Measurements from ENCODE around the gene ADARB1. TPM values are rescaled to one million over a fixed set of nuclear protein-coding genes. Genes with fewer than 3 reads are reported as not detected.

Gene ADARB1
- total RNA-seq, 4 donors from 2014 or later = 6.8 to 32.2 (median 17.3) TPM

GRCh38 chr21:45029298-45029947, 45.0 kb upstream of the ADARB1 start:
- TF ChIP-seq EP300 (IDR thresholded peaks at IDR 0.05; ENCODE audit: low read depth) (no peak), POLR2AphosphoS5 (IDR thresholded peaks at IDR 0.05) (no peak), POLR2A (IDR thresholded peaks at IDR 0.05) (no peak), CTCF (IDR thresholded peaks at IDR 0.05) (no peak)
- Histone ChIP-seq H3K4me3 (no peak overlapping the region), H3K36me3 (no peaks in the 10 kb centered on the region), H3K27ac (peak overlapping the region; percentile 20 to 62 (median 52)), H3K27me3 (peaks cover 18% of the 10 kb centered on the region), H3K4me1 (peaks cover 3 to 38% (median 12%) of the 10 kb centered on the region in 4 donors), H3K9me3 (no peaks in the 10 kb centered on the region)
- in situ Hi-C loops (cut with MboI; ENCODE audit: low pct_ligation_motif_present in 1 of 4, low pct_unique_long_range_greater_than_20kb in 1 of 4, low sequenced_read_pairs in 3 of 4) = no loop called here
- WGBS, 2 donors (ENCODE audit: low coverage in 1 of 2) = 79 to 100% methylated on average over 1 to 14 of the region's 14 CpGs
- intact Hi-C loops (cut with DNase I; ENCODE audit: low total_unique reads) = no loop called here
- DNase-seq = no peak

- H3K4me3 ChIP-seq = no peak overlapping the region
- peaks cover 18% of the 10 kb centered on the region for H3K27me3 ChIP-seq
- H3K9me3 ChIP-seq = no peaks in the 10 kb centered on the region
- DNase-seq = no peak
- peak overlapping the region; percentile 20 to 62 (median 52) for H3K27ac ChIP-seq
- WGBS, 2 donors (ENCODE audit: low coverage in 1 of 2) = 45 to 69% methylated on average over 4 to 26 of the region's 26 CpGs
- H3K36me3 ChIP-seq = no peaks in the 10 kb centered on the region
- TF ChIP-seq EP300 (IDR thresholded peaks at IDR 0.05; ENCODE audit: low read depth) (no peak), POLR2A (IDR thresholded peaks at IDR 0.05) (no peak)
- peaks cover 3 to 42% (median 12%) of the 10 kb centered on the region in 4 donors for H3K4me1 ChIP-seq
- in situ Hi-C loops (cut with MboI; ENCODE audit: low pct_ligation_motif_present in 1 of 4, low pct_unique_long_range_greater_than_20kb in 1 of 4, low sequenced_read_pairs in 3 of 4) = no loop called here
- intact Hi-C loops (cut with DNase I; ENCODE audit: low total_unique reads) = no loop called here
Measured at GRCh38 chr21:45029948-45030681, 44.3 kb upstream of the ADARB1 start.

- no peak for DNase-seq
- Histone ChIP-seq H3K36me3 (no peaks in the 10 kb centered on the region), H3K4me1 (peaks cover 3 to 42% (median 12%) of the 10 kb centered on the region in 4 donors), H3K9me3 (no peaks in the 10 kb centered on the region), H3K4me3 (no peak overlapping the region), H3K27me3 (peaks cover 18% of the 10 kb centered on the region), H3K27ac (peak overlapping the region; percentile 5 to 62 (median 52))
- in situ Hi-C loops (cut with MboI; ENCODE audit: low pct_ligation_motif_present in 1 of 4, low pct_unique_long_range_greater_than_20kb in 1 of 4, low sequenced_read_pairs in 3 of 4) = no loop called here
- intact Hi-C loops (cut with DNase I; ENCODE audit: low total_unique reads) = no loop called here
- no peak for TF ChIP-seq CTCF (IDR thresholded peaks at IDR 0.05)
- no peak for TF ChIP-seq POLR2A (IDR thresholded peaks at IDR 0.05)
- no peak for TF ChIP-seq EP300 (IDR thresholded peaks at IDR 0.05; ENCODE audit: low read depth)
- no peak for TF ChIP-seq POLR2AphosphoS5 (IDR thresholded peaks at IDR 0.05)
- WGBS, 2 donors (ENCODE audit: low coverage in 1 of 2) = 66% methylated on average over 23 of the region's 23 CpGs; no CpG with 5 or more reads in 1 of the 2 donors
Measured at GRCh38 chr21:45030682-45031570, 43.5 kb upstream of the ADARB1 start.

- no peak for DNase-seq
- intact Hi-C loops (cut with DNase I; ENCODE audit: low total_unique reads) (no loop called here), in situ Hi-C loops (cut with MboI; ENCODE audit: low pct_ligation_motif_present in 1 of 4, low pct_unique_long_range_greater_than_20kb in 1 of 4, low sequenced_read_pairs in 3 of 4) (no loop called here)
- peaks cover 3 to 42% (median 12%) of the 10 kb centered on the region in 4 donors for H3K4me1 ChIP-seq
- WGBS, 2 donors (ENCODE audit: low coverage in 1 of 2) = 48% methylated on average over 22 of the region's 23 CpGs; no CpG with 5 or more reads in 1 of the 2 donors
- TF ChIP-seq POLR2A (IDR thresholded peaks at IDR 0.05) = no peak
- no peak for TF ChIP-seq POLR2AphosphoS5 (IDR thresholded peaks at IDR 0.05)
- TF ChIP-seq EP300 (IDR thresholded peaks at IDR 0.05; ENCODE audit: low read depth) = no peak
- no peak for TF ChIP-seq CTCF (IDR thresholded peaks at IDR 0.05)
- peak overlapping the region in 2 of 4 donors; percentile 5 to 32 for H3K27ac ChIP-seq
- no peaks in the 10 kb centered on the region for H3K36me3 ChIP-seq
- peaks cover 0 to 6% of the 10 kb centered on the region in 2 donors for H3K9me3 ChIP-seq
- peaks cover 18% of the 10 kb centered on the region for H3K27me3 ChIP-seq
- no peak overlapping the region for H3K4me3 ChIP-seq
Measured at GRCh38 chr21:45031571-45032191, 42.7 kb upstream of the ADARB1 start.

Measured in transverse colon (tissue), 4 donors.